ENCODE measurements around the gene EHD4.

Gene EHD4

GRCh38 chr15:41981371-41982132, 9.2 kb upstream of the EHD4 start:
- no peak for DNase-seq (ENCODE audit: low read depth in 4 of 4, low spot score in 1 of 4)

- no peak for DNase-seq (ENCODE audit: low read depth in 4 of 4, low spot score in 1 of 4)
These were observed 8.4 kb upstream of the EHD4 start for GRCh38 chr15:41980654-41981323.

GRCh38 chr15:41979493-41980266, 7.3 kb upstream of the EHD4 start:
- no peak for DNase-seq (ENCODE audit: low read depth in 4 of 4, low spot score in 1 of 4)

GRCh38 chr15:41978534-41978933, 6.2 kb upstream of the EHD4 start:
- DNase-seq (ENCODE audit: low read depth in 4 of 4, low spot score in 1 of 4) = no peak

- DNase-seq (ENCODE audit: low read depth in 4 of 4, low spot score in 1 of 4) = no peak
These were observed 5.5 kb upstream of the EHD4 start for GRCh38 chr15:41977757-41978383.

- no peak for DNase-seq (ENCODE audit: low read depth in 4 of 4, low spot score in 1 of 4)
These were observed 3.3 kb upstream of the EHD4 start for GRCh38 chr15:41975669-41976068.

- no peak for DNase-seq (ENCODE audit: low read depth in 4 of 4, low spot score in 1 of 4)
These were observed 1.7 kb upstream of the EHD4 start for GRCh38 chr15:41974041-41974440.

- DNase-seq (ENCODE audit: low read depth in 4 of 4, low spot score in 1 of 4) = no peak
These were observed 483 bp downstream of the EHD4 start for GRCh38 chr15:41971895-41972252.

- DNase-seq (ENCODE audit: low read depth in 4 of 4, low spot score in 1 of 4) = peak; percentile 29 to 73 (median 46)
These were observed 1.1 kb downstream of the EHD4 start for GRCh38 chr15:41971089-41971894.

GRCh38 chr15:41970456-41970855, 1.9 kb downstream of the EHD4 start:
- no peak for DNase-seq (ENCODE audit: low read depth in 4 of 4, low spot score in 1 of 4)

GRCh38 chr15:41969851-41970431, 2.4 kb downstream of the EHD4 start:
- no peak for DNase-seq (ENCODE audit: low read depth in 4 of 4, low spot score in 1 of 4)

- DNase-seq (ENCODE audit: low read depth in 4 of 4, low spot score in 1 of 4) = no peak
These were observed 3.7 kb downstream of the EHD4 start for GRCh38 chr15:41968701-41969100.

GRCh38 chr15:41967506-41968206, 4.7 kb downstream of the EHD4 start:
- no peak for DNase-seq (ENCODE audit: low read depth in 4 of 4, low spot score in 1 of 4)

- no peak for DNase-seq (ENCODE audit: low read depth in 4 of 4, low spot score in 1 of 4)
These were observed 5.4 kb downstream of the EHD4 start for GRCh38 chr15:41966920-41967465.

GRCh38 chr15:41966414-41966812, 5.9 kb downstream of the EHD4 start:
- no peak for DNase-seq (ENCODE audit: low read depth in 4 of 4, low spot score in 1 of 4)

GRCh38 chr15:41965441-41966413, 6.6 kb downstream of the EHD4 start:
- no peak for DNase-seq (ENCODE audit: low read depth in 4 of 4, low spot score in 1 of 4)

GRCh38 chr15:41961595-41962202, 10.7 kb downstream of the EHD4 start:
- no peak for DNase-seq (ENCODE audit: low read depth in 4 of 4, low spot score in 1 of 4)

GRCh38 chr15:41961001-41961518, 11.3 kb downstream of the EHD4 start:
- DNase-seq (ENCODE audit: low read depth in 4 of 4, low spot score in 1 of 4) = no peak

Data from stimulated activated CD4-positive, alpha-beta T cell treated with anti-CD3 and anti-CD28 coated beads, Interleukin-1b, Interleukin-23, amount 100 ng/mL, for 24 hours (primary cell).